Activated B cell treated with CpG ODN at 0.5 μM for 24 hours (primary cell): ENCODE results near the gene DIS3L2. TPM values are rescaled to one million over a fixed set of nuclear protein-coding genes. Genes with fewer than 3 reads are reported as not detected.
A peak's percentile ranks its signal among the peaks of the same experiment; 100 is the strongest.
"Not testable (repeated sequence)": the region's sequence is repeated elsewhere in the genome, so short reads cannot be mapped to it uniquely, and the experiment has no call there.

Experiments
- ATAC-seq: fragments of 200-7000 bp; cut with Tn5 transposase; one replicate; pipeline ENCODE4 v1.10.0; 2021; ENCODE audit warnings: low read depth, mild to moderate bottlenecking, moderate library complexity
- CTCF ChIA-PET: fragments of 350-600 bp; sonication (Branson Sonifier 250); formaldehyde crosslinking; loops from one replicate; lab custom pipeline; 2021; ENCODE audit warnings: antibody characterized with exemption; lab: Charles Lee
- POLR2A ChIA-PET: fragments of 350-600 bp; sonication (Branson Sonifier 250); formaldehyde crosslinking; loops from one replicate; lab custom pipeline; 2021; ENCODE audit warnings: antibody characterized with exemption; lab: Charles Lee
- DNase-seq: peaks from one replicate; pipeline ENCODE4 v3.0.0; 2022
- H3K27ac Mint-ChIP-seq: one replicate; pipeline ENCODE4 v1.8.0; 2020; ENCODE audit warnings: mixed read lengths
- H3K27me3 Mint-ChIP-seq: one replicate; pipeline ENCODE4 v1.8.0; 2021; ENCODE audit warnings: mixed read lengths
- H3K36me3 Mint-ChIP-seq: one replicate; pipeline ENCODE4 v1.8.0; 2021; ENCODE audit warnings: low read depth, mixed read lengths
- H3K4me1 Mint-ChIP-seq: one replicate; pipeline ENCODE4 v1.8.0; 2021; ENCODE audit warnings: mixed read lengths
- H3K4me3 Mint-ChIP-seq: one replicate; pipeline ENCODE4 v1.8.0; 2020; ENCODE audit warnings: mild to moderate bottlenecking, mixed read lengths
- H3K9me3 Mint-ChIP-seq: one replicate; pipeline ENCODE4 v1.8.0; 2020; ENCODE audit warnings: mixed read lengths
- intact Hi-C: fragments of 100-400 bp; cut with micrococcal nuclease; formaldehyde crosslinking; loops from one replicate; pipeline ENCODE4 v1.15.1; 2024
- total RNA-seq: library from RNA; stranded (reverse); gene quantifications from 2 replicates; pipeline ENCODE4 v1.2.3, GENCODE V29; 2022
- TF ChIP-seq, protein P1 (sequence below): fragments of 200-600 bp; IDR thresholded peaks from one replicate; pipeline ENCODE4 v1.8.0; 2022; ENCODE audit warnings: antibody characterized with exemption, mild to moderate bottlenecking

DIS3L2 gene
- total RNA-seq, 1 donor from 2014 or later: 65.9 TPM

DNA sequence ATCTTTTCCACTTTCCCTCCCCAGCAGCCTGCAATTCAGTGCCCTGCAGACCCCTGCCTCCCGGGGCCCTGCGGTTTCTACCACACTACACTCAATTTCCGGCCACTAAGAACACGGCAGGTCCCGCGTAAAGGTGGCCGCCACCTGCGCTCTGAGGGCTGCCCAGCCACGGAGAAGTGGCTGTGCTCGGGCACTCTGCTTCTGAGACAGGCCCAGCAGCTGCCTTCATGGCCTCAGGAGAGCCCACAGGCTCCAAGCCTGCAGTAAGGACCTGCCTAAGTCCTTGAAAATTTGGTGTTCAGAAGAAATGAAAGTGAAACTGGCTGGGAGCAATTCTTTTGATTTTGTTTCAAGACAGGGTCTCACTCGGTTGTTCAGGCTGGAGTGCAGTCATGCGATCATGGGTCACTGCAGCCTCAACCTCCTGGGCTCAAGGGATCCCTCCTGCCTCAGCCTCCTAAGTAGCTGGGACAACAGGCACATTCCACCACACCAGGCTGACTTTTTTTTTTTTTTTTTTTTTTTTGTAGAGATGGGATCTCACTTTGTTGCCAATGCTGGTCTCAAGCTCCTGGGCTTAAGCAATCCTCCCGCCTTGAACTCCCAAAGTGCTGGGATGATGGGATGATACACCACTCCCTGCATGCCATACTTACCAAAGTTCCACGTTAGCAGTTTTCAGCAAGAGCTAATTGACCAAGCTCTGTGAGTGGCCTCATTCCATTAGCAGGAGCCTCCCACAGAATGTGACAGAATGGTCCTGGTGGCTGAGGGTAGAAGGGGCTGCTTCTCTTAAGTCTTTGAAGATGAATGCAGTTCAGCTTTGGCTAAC is 402.5 kb downstream of the DIS3L2 start:
- H3K27ac Mint-ChIP-seq: no peak overlapping the region
- H3K9me3 Mint-ChIP-seq: no peaks in the 10 kb centered on the region
- DNase-seq (no peak), ATAC-seq (peak; percentile 18)
- intact Hi-C loops: no loop called here
- no peaks in the 10 kb centered on the region for H3K36me3 Mint-ChIP-seq
- CTCF ChIA-PET: no interaction called here
- peak overlapping the region; percentile 80 for H3K4me3 Mint-ChIP-seq
- POLR2A ChIA-PET: no interaction called here
- peaks cover 4% of the 10 kb centered on the region for H3K27me3 Mint-ChIP-seq
- H3K4me1 Mint-ChIP-seq: peaks cover 13% of the 10 kb centered on the region
- TF ChIP-seq, protein P1, sequence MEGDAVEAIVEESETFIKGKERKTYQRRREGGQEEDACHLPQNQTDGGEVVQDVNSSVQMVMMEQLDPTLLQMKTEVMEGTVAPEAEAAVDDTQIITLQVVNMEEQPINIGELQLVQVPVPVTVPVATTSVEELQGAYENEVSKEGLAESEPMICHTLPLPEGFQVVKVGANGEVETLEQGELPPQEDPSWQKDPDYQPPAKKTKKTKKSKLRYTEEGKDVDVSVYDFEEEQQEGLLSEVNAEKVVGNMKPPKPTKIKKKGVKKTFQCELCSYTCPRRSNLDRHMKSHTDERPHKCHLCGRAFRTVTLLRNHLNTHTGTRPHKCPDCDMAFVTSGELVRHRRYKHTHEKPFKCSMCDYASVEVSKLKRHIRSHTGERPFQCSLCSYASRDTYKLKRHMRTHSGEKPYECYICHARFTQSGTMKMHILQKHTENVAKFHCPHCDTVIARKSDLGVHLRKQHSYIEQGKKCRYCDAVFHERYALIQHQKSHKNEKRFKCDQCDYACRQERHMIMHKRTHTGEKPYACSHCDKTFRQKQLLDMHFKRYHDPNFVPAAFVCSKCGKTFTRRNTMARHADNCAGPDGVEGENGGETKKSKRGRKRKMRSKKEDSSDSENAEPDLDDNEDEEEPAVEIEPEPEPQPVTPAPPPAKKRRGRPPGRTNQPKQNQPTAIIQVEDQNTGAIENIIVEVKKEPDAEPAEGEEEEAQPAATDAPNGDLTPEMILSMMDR: no peak

DNA sequence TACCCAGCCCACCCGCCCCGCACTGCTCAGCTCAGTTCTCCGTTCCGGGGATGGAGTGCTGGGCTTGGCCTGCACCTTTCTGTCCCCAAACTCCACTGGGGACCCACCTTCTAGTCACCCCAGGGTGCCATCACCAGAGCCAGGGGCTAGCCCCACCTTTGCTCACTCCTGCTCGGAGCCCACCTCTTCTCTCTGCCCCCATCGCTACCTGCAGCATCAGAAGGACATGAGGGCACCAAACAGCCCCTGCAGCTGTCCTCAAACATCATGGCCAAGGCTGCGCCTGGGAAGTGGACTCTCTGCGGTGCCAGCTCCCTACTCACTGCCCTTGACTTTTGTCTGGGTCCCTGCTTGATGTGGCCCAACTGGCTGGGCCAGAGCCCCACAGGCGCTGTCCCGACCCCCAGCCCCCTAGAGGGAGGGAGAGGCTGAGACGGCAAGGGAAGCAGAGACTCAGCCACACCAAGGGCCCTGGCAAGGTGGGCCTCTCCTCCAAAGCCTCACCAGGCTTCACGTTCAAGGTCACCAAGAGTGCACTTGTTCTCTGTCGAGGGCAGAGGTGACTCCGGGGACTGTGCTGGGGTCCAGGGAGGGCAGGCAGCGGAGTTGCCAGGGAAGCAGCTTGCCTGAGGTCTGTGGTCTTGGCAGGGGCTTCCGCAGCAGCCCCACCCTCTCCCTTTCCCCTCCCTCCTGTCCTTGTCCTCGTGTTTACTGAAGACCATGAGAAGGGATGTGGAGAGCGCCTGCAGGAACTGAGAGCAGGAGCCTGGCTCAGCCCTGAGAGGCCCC is 403.5 kb downstream of the DIS3L2 start:
- H3K27ac Mint-ChIP-seq, CTCF ChIA-PET, DNase-seq, POLR2A ChIA-PET, intact Hi-C loops, H3K4me3 Mint-ChIP-seq, H3K9me3 Mint-ChIP-seq, H3K27me3 Mint-ChIP-seq, ATAC-seq, H3K36me3 Mint-ChIP-seq: not testable (repeated sequence)
- peaks cover 13% of the 10 kb centered on the region for H3K4me1 Mint-ChIP-seq

DNA sequence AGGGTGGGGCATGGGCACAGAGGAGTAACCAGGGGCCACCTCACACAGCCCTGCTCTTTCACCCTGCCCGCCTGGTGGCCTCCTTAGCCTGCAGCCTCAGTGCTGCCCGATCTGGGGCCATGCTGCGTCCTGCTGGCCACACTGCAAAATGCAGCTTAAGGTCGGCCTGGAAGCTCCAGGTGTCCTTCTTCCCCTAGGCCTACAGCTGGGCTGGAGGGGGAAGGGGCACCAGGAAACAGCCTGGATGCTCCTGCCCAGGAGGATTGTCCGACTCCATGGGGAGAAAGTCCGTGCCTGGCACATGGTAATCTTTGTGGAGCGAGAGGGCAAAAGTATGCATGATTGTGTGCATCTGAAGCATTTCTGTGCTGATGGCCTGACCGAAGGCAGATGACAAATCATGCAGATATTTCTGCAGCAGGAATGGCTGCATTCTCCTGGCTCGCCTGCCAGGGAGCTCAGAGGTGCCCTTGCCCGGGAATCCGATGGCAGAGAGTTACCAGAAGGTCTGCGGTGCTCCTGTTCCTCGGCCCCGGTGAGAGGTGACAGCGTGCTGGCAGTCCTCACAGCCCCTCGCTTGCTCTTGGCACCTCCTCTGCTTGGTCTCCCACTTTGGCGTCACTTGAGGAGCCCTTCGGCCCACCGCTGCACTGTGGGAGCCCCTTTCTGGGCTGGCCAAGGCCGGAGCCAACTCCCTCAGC is 404.3 kb downstream of the DIS3L2 start:
- intact Hi-C loops: no loop called here
- H3K4me3 Mint-ChIP-seq: no peak overlapping the region
- H3K9me3 Mint-ChIP-seq: no peaks in the 10 kb centered on the region
- H3K27ac Mint-ChIP-seq: no peak overlapping the region
- ChIA-PET POLR2A (no interaction called here), CTCF (no interaction called here)
- H3K4me1 Mint-ChIP-seq: peaks cover 13% of the 10 kb centered on the region
- ATAC-seq (no peak), DNase-seq (no peak)
- no peaks in the 10 kb centered on the region for H3K36me3 Mint-ChIP-seq
- TF ChIP-seq, protein P1: no peak
- H3K27me3 Mint-ChIP-seq: peaks cover 4% of the 10 kb centered on the region

DNA sequence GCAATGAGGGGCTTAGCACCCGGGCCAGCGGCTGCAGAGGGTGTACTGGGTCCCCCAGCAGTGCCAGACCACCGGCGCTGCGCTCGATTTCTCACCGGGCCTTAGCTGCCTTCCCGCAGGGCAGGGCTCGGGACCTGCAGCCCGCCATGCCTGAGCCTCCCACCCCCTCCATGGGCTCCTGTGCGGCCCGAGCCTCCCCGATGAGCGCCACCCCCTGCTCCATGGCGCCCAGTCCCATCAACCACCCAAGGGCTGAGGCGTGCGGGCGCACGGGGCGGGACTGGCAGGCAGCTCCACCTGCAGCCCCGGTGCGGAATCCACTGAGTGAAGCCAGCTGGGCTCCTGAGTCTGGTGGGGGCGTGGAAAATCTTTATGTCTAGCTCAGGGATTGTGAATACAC is 404.9 kb downstream of the DIS3L2 start:
- H3K27me3 Mint-ChIP-seq, intact Hi-C loops, H3K36me3 Mint-ChIP-seq, ATAC-seq, H3K4me3 Mint-ChIP-seq, POLR2A ChIA-PET, H3K27ac Mint-ChIP-seq, DNase-seq, CTCF ChIA-PET, H3K9me3 Mint-ChIP-seq: not testable (repeated sequence)
- peaks cover 13% of the 10 kb centered on the region for H3K4me1 Mint-ChIP-seq

DNA sequence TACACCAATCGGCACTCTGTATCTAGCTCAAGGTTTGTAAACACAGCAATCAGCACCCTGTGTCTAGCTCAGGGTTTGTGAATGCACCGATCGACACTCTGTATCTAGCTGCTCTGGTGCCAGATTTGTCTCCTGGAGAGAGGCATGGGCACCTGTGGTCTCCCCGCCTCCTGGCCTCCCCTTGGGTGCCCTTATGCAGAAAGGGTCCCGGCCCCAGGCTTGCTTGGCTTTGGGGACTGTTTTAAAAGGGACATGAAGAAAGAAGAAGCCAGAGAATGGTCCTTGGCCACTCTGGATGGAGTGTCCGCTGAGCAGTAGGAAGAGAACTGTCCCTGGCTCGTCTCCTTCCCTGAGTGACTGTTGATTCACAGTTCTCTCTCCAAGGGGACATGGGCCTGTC is 405.5 kb downstream of the DIS3L2 start:
- intact Hi-C loops: no loop called here
- ATAC-seq (no peak), DNase-seq (no peak)
- POLR2A ChIA-PET: no interaction called here
- peaks cover 3% of the 10 kb centered on the region for H3K27me3 Mint-ChIP-seq
- CTCF ChIA-PET: no interaction called here
- H3K36me3 Mint-ChIP-seq: no peaks in the 10 kb centered on the region
- H3K27ac Mint-ChIP-seq: no peak overlapping the region
- peaks cover 16% of the 10 kb centered on the region for H3K4me1 Mint-ChIP-seq
- TF ChIP-seq, protein P1: no peak
- no peaks in the 10 kb centered on the region for H3K9me3 Mint-ChIP-seq
- H3K4me3 Mint-ChIP-seq: no peak overlapping the region
